ENCODE measurements around the gene TCEANC2. TPM values are rescaled to one million over a fixed set of nuclear protein-coding genes. Genes with fewer than 3 reads are reported as not detected.

TCEANC2 gene
- total RNA-seq, 1 experiment from 2014 or later, result 5.3 TPM

DNA sequence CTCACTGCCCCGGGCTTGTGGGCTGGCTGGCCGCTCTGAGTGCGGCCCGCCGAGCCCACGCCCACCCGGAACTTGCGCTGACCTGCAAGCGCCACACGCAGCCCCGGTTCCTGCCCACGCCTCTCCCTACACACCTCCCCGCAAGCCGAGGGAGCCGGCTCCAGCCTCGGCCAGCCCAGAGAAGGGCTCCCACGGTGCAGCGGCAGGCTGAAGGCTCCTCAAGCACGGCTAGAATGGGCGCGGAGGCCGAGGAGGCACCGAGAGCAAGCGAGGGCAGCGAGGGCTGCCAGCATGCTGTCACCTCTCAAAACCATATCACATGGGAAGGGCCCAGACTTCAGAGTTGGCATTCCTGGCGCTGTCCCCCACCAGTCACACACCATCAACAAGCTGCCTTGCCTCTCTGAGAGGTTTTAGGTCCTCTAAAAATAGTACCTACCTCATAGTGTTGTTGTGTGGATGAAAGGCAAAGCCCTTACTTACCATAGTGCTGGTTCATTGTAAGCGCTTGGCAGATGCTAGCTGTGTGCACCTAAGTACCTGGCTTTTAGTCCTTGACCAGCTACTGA, 48.8 kb upstream of the TCEANC2 start:
- Histone ChIP-seq H2BK20ac (ENCODE audit: low read depth, low read length, poor library complexity, severe bottlenecking) (no peak overlapping the region), H2BK15ac (ENCODE audit: low read depth, low read length) (no peak overlapping the region), H3K4me2 (ENCODE audit: insufficient read depth, insufficient read length, low read length) (no peak overlapping the region), H2BK120ac (ENCODE audit: low read depth, low read length, poor library complexity, severe bottlenecking) (no peak overlapping the region), H3K23me2 (ENCODE audit: insufficient read length, low read depth, low read length, poor library complexity, severe bottlenecking) (no peaks in the 10 kb centered on the region), H3K18ac (ENCODE audit: insufficient read length, low read depth, low read length) (no peak overlapping the region), H4K5ac (ENCODE audit: insufficient read length, low read depth, low read length) (no peak overlapping the region), H3K14ac (ENCODE audit: insufficient read depth, low read length) (no peak overlapping the region), H3K56ac (ENCODE audit: insufficient read length, low read depth, low read length) (no peak overlapping the region), H3K4me1 (ENCODE audit: insufficient read depth, low read length) (no peaks in the 10 kb centered on the region), H2AFZ (ENCODE audit: low read length) (no peak overlapping the region), H3K27me3 (ENCODE audit: insufficient read depth, low read length) (no peaks in the 10 kb centered on the region), H3T11ph (ENCODE audit: low read length) (no peak overlapping the region), H3K9me3 (ENCODE audit: control insufficient read depth, low read depth, low read length) (no peaks in the 10 kb centered on the region), H4K91ac (ENCODE audit: insufficient read length, low read depth, low read length) (no peak overlapping the region), H2AK5ac (ENCODE audit: insufficient read length, low read length) (no peak overlapping the region), H4K20me1 (ENCODE audit: control insufficient read depth, insufficient read depth, insufficient read length) (no peaks in the 10 kb centered on the region), H3K27ac (ENCODE audit: insufficient read length, low read depth, low read length) (no peak overlapping the region), H2BK5ac (ENCODE audit: insufficient read length, low read length) (no peak overlapping the region), H3K9ac (ENCODE audit: extremely low read depth, insufficient read length, low read length) (no peak overlapping the region), H3K79me2 (ENCODE audit: insufficient read depth, low read length) (no peaks in the 10 kb centered on the region), H4K8ac (replicated peaks; ENCODE audit: insufficient read length, low read depth, low read length) (no peak overlapping the region), H3K4ac (ENCODE audit: low read depth, low read length) (no peak overlapping the region), H3K23ac (ENCODE audit: insufficient read length, low read depth, low read length) (no peak overlapping the region), H2BK12ac (ENCODE audit: insufficient read length, low read depth, low read length) (no peak overlapping the region), H3K79me1 (ENCODE audit: insufficient read depth, low read depth, low read length, poor library complexity, severe bottlenecking) (no peaks in the 10 kb centered on the region)
- Mint-ChIP-seq H3K9me3 (peaks cover 8 to 11% of the 10 kb centered on the region in 2 experiments; a peak in 4 of 5 replicates), H3K27ac (no peak overlapping the region), H3K27me3 (ENCODE audit: low read depth) (peaks cover 9% of the 10 kb centered on the region), H3K4me1 (no peaks in the 10 kb centered on the region), H3K4me3 (no peak overlapping the region), H3K36me3 (ENCODE audit: insufficient read depth in 1 of 3, low read depth in 3 of 3) (no peaks in the 10 kb centered on the region; a peak in 1 of 7 replicates)
- TF ChIP-seq, protein P1, sequence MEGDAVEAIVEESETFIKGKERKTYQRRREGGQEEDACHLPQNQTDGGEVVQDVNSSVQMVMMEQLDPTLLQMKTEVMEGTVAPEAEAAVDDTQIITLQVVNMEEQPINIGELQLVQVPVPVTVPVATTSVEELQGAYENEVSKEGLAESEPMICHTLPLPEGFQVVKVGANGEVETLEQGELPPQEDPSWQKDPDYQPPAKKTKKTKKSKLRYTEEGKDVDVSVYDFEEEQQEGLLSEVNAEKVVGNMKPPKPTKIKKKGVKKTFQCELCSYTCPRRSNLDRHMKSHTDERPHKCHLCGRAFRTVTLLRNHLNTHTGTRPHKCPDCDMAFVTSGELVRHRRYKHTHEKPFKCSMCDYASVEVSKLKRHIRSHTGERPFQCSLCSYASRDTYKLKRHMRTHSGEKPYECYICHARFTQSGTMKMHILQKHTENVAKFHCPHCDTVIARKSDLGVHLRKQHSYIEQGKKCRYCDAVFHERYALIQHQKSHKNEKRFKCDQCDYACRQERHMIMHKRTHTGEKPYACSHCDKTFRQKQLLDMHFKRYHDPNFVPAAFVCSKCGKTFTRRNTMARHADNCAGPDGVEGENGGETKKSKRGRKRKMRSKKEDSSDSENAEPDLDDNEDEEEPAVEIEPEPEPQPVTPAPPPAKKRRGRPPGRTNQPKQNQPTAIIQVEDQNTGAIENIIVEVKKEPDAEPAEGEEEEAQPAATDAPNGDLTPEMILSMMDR (conservative IDR thresholded peaks at IDR 0.05), result no peak
- DNase-seq, result no peak
- no CpG with 5 or more reads among the region's 27 CpGs for WGBS (ENCODE audit: extremely low coverage, insufficient read length, low lambda C conversion rate)
